Testis (tissue), 2 donors: ENCODE data around the gene PITRM1.

Source experiments
- CTCF ChIP-seq, 3 experiments: fragments of 450-650 bp in 2 of 3; fragments of 200-600 bp in 1 of 3; sonication (generic) in 1 of 3; IDR thresholded peaks; one replicate each; pipeline ENCODE4 v1.5.1; 2016 to 2019; ENCODE audit warnings: antibody characterized with exemption in 3 of 3, mild to moderate bottlenecking in 2 of 3, moderate library complexity in 1 of 3
- POLR2A ChIP-seq: fragments of 450-650 bp; IDR thresholded peaks from one replicate; pipeline ENCODE4 v1.6.1; 2017; ENCODE audit warnings: antibody characterized with exemption, mild to moderate bottlenecking, moderate library complexity

GRCh38 chr10:3091921-3092320 lies 80.7 kb downstream of the PITRM1 start:
- TF ChIP-seq CTCF (IDR thresholded peaks at IDR 0.05) (no peak), POLR2A (no peak)
